ENCODE measurements around the gene CEP85L.

CEP85L gene

GRCh38 chr6:118661831-118662230 lies 10.4 kb upstream of the CEP85L start:
- in situ Hi-C loops (cut with HindIII; ENCODE audit: low sequenced_read_pairs) = no loop called here

DNA sequence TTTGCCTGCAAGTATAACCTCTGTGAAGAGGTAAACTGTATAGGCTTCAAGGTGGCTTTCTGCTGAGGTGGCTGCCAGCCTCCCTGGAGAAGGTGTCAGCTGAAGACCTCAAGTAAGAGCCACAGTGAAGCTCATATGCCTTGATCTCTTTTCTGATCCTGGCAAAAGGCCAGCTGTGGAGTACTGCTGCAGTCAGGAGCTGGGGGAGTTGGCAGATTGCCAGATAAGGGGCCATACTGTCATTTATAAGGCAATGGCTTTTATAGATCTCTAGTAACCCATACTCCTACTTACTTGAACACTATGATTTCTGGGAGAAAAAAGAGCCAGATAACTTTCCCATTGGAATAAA lies 8.8 kb upstream of the CEP85L start:
- in situ Hi-C loops (cut with HindIII; ENCODE audit: low sequenced_read_pairs) = no loop called here

- in situ Hi-C loops (cut with HindIII; ENCODE audit: low sequenced_read_pairs) = no loop called here
Measured at GRCh38 chr6:118659513-118660217, 8.3 kb upstream of the CEP85L start.

- in situ Hi-C loops (cut with HindIII; ENCODE audit: low sequenced_read_pairs) = no loop called here
Measured at GRCh38 chr6:118656847-118657451, 5.6 kb upstream of the CEP85L start.

- in situ Hi-C loops (cut with HindIII; ENCODE audit: low sequenced_read_pairs) = no loop called here
Measured at GRCh38 chr6:118652051-118652615, 742 bp upstream of the CEP85L start.

DNA sequence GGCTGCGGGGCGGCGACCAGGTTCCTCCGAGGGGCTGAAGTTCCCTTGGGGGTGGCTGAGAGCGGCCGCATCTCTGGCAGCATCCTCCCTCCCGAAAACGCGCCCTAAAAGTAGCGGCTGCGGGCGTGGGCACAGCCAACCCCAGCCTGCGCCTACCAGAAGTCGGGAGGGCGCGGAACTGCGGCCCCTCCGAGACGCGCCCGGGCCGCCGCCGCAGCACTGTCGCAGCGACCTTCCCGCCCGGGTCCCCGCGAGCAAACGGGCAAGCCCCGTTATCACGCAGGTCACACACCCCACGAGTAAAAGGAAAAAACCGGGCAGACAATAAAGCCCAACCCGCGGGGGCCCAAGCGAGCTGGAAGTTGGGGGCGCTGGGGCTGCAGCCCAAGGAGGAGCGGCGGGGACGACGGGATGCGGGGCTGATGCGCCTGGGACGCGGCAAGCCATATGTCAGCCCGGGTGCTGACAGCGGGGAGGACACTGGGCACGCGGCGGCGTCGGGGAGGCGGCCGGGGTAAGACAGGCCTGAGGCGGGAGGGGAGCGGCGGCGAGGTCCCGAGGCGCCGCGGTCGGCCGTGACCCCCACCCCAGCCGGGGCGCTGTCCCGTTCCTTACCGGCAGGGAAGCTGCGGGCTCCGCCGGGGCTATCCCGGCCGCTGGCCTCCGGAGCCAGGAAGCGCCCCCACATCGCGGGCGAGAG lies 659 bp downstream of the CEP85L start:
- in situ Hi-C loops (cut with HindIII; ENCODE audit: low sequenced_read_pairs) = no loop called here

GRCh38 chr6:118649918-118650581 lies 1.3 kb downstream of the CEP85L start:
- in situ Hi-C loops (cut with HindIII; ENCODE audit: low sequenced_read_pairs) = no loop called here

- in situ Hi-C loops (cut with HindIII; ENCODE audit: low sequenced_read_pairs) = no loop called here
Measured at GRCh38 chr6:118648866-118649554, 2.4 kb downstream of the CEP85L start.

GRCh38 chr6:118646977-118647376 lies 4.4 kb downstream of the CEP85L start:
- in situ Hi-C loops (cut with HindIII; ENCODE audit: low sequenced_read_pairs) = no loop called here

DNA sequence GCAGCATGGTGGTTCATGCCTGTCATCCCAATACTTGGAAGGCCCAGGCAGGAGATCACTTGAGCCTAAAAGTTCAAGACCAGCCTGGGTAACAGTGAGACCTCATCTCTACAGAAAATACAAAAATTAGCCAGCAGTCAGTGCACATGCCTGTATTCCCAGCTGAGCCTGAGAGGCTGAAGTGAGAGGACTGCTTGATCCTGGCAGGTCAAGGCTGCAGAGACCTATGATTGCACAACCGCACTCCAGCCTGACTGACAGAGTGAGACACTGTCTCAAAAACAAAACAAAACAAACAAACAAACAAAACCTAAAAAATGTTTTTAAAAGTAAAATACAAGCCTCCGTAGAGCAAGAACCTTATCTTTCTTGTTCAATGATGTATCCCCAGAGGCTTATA lies 6.0 kb downstream of the CEP85L start:
- in situ Hi-C loops (cut with HindIII; ENCODE audit: low sequenced_read_pairs) = no loop called here

DNA sequence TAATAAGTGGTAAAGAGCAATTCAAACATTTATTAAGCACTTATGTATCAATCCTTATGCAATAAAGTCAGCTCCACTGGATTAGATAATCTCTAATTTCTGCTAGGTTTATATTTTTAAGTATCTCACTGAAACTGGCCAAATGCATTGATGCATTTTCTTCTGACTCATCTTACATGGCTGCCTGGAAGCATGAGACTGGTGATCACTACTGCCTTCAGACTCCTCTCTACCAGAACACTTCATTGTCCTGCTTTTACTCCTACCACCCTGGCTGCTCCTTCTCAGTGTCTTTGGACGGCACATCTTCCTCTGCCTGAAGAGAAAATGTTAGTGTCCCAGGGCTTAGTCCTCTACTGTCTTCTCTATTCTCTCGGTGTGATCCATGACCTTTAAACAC lies 7.4 kb downstream of the CEP85L start:
- in situ Hi-C loops (cut with HindIII; ENCODE audit: low sequenced_read_pairs) = no loop called here

- in situ Hi-C loops (cut with HindIII; ENCODE audit: low sequenced_read_pairs) = no loop called here
Measured at GRCh38 chr6:118641042-118641441, 10.3 kb downstream of the CEP85L start.

GRCh38 chr6:118639054-118639964 lies 12.1 kb downstream of the CEP85L start:
- in situ Hi-C loops (cut with HindIII; ENCODE audit: low sequenced_read_pairs) = no loop called here

- in situ Hi-C loops (cut with HindIII; ENCODE audit: low sequenced_read_pairs) = no loop called here
Measured at GRCh38 chr6:118638288-118638687, 13.1 kb downstream of the CEP85L start.

- in situ Hi-C loops (cut with HindIII; ENCODE audit: low sequenced_read_pairs) = no loop called here
Measured at GRCh38 chr6:118635909-118636735, 15.3 kb downstream of the CEP85L start.

DNA sequence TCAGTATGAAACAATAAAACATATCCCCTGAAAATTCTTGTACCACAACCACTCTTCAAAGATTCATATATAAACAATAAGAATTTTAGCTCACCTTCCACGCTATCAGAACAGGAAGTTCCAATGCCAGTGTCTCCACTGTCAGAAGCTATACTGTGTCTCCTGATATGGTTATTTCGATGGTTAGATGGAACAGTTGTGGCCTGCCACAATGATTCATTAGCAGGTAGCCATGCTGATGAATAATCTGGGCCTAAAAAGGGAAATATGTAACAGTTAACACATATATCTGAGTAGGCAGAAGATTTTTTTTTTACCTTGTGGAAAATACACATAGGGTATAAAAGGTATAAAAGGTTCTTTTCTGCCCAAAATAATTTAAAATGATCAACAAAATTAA lies 19.0 kb downstream of the CEP85L start:
- in situ Hi-C loops (cut with HindIII; ENCODE audit: low sequenced_read_pairs) = no loop called here

- in situ Hi-C loops (cut with HindIII; ENCODE audit: low sequenced_read_pairs) = no loop called here
Measured at GRCh38 chr6:118630923-118631322, 20.5 kb downstream of the CEP85L start.

DNA sequence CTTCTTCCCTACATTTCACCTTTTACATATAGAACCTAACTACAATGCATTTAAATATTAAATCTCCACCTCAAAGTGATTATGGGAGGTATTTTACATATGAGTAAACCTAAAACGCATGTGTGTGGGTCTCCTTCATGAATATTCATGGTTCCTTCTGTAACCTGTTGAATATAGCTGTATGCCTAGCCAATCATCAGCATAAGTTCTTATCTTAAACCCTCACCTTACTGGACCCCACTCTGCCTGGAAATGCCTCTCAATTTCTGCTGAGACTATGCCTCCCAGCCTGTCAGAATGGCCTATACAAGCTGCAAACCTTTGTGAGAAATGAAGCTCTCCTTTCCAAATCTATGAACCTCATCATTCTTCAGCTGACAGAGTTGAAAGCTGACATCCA lies 21.3 kb downstream of the CEP85L start:
- in situ Hi-C loops (cut with HindIII; ENCODE audit: low sequenced_read_pairs) = no loop called here

- in situ Hi-C loops (cut with HindIII; ENCODE audit: low sequenced_read_pairs) = no loop called here
Measured at GRCh38 chr6:118627724-118628123, 23.7 kb downstream of the CEP85L start.

All from DLD1 (cell line).